WTC11 (cell line): Measurements from ENCODE around the gene PIK3R1. TPM values are rescaled to one million over a fixed set of nuclear protein-coding genes. Genes with fewer than 3 reads are reported as not detected.

Experiments
- ATAC-seq: fragments of 200-7000 bp; cut with Tn5 transposase; 2 replicates; pipeline ENCODE4 v1.10.0; 2021; ENCODE audit warnings: mild to moderate bottlenecking, moderate library complexity
- CTCF ChIA-PET: fragments of 300-600 bp; sonication (Branson Sonifier 250); formaldehyde crosslinking; loops from one replicate; lab custom pipeline; 2021; ENCODE audit warnings: antibody characterized with exemption; lab: Charles Lee
- POLR2A ChIA-PET: fragments of 350-600 bp; sonication (Branson Sonifier 250); formaldehyde crosslinking; loops from one replicate; lab custom pipeline; 2021; ENCODE audit warnings: antibody characterized with exemption; lab: Charles Lee
- DNase-seq: peaks from one replicate; pipeline ENCODE4 v3.0.0; 2021; ENCODE audit warnings: low spot score
- H3K27ac Mint-ChIP-seq: 2 replicates; pipeline ENCODE4 v1.8.0; 2021; ENCODE audit warnings: mixed read lengths
- H3K27me3 Mint-ChIP-seq: 2 replicates; pipeline ENCODE4 v1.8.0; 2021; ENCODE audit warnings: low read depth, mild to moderate bottlenecking, moderate library complexity, mixed read lengths
- H3K36me3 Mint-ChIP-seq: 2 replicates; pipeline ENCODE4 v1.8.0; 2021; ENCODE audit warnings: mixed read lengths
- H3K4me1 Mint-ChIP-seq: 2 replicates; pipeline ENCODE4 v1.8.0; 2022; ENCODE audit warnings: mixed read lengths
- H3K4me3 Mint-ChIP-seq: 2 replicates; pipeline ENCODE4 v1.8.0; 2021; ENCODE audit warnings: mild to moderate bottlenecking, moderate library complexity, mixed read lengths
- H3K9me3 Mint-ChIP-seq: 2 replicates; pipeline ENCODE4 v1.8.0; 2021; ENCODE audit warnings: mixed read lengths
- ATF6 ChIP-seq: sonication (generic); formaldehyde crosslinking; IDR thresholded peaks from 2 replicates; pipeline ENCODE4 v1.8.1; 2023; ENCODE audit warnings: mild to moderate bottlenecking, missing genetic modification reagents
- ETV6 ChIP-seq: sonication (generic); formaldehyde crosslinking; IDR thresholded peaks from 2 replicates; pipeline ENCODE4 v1.8.1; 2022; ENCODE audit warnings: mild to moderate bottlenecking, missing genetic modification reagents
- FOXJ3 ChIP-seq: sonication (generic); formaldehyde crosslinking; IDR thresholded peaks from 2 replicates; pipeline ENCODE4 v1.9.0; 2021; ENCODE audit warnings: missing genetic modification reagents, mild to moderate bottlenecking, borderline replicate concordance
- FOXK1 ChIP-seq: sonication (generic); formaldehyde crosslinking; IDR thresholded peaks from 2 replicates; pipeline ENCODE4 v1.8.0; 2022; ENCODE audit warnings: mild to moderate bottlenecking, moderate library complexity, missing genetic modification reagents
- GTF2I ChIP-seq: fragments of 250-450 bp; sonication (Bioruptor Pico); conservative IDR thresholded peaks from 2 replicates; pipeline ENCODE4 v1.4.0; 2021; ENCODE audit warnings: mild to moderate bottlenecking
- HMGA2 ChIP-seq: fragments of 250-450 bp; sonication (Bioruptor Pico); IDR thresholded peaks from 2 replicates; pipeline ENCODE4 v1.4.0; 2021; ENCODE audit warnings: mild to moderate bottlenecking, moderate library complexity
- MXD4 ChIP-seq: fragments of 250-450 bp; sonication (Bioruptor Pico); IDR thresholded peaks from 2 replicates; pipeline ENCODE4 v1.8.0; 2021; ENCODE audit warnings: mild to moderate bottlenecking, moderate library complexity, borderline replicate concordance
- NFATC4 ChIP-seq: fragments of 250-450 bp; sonication (Bioruptor Pico); IDR thresholded peaks from 2 replicates; pipeline ENCODE4 v1.9.0; 2021; ENCODE audit warnings: mild to moderate bottlenecking
- NFE2L1 ChIP-seq: sonication (generic); formaldehyde crosslinking; IDR thresholded peaks from 2 replicates; pipeline ENCODE4 v1.8.1; 2023; ENCODE audit warnings: missing genetic modification reagents
- NR1H2 ChIP-seq: sonication (generic); formaldehyde crosslinking; IDR thresholded peaks from 2 replicates; pipeline ENCODE4 v1.9.0; 2021; ENCODE audit warnings: mild to moderate bottlenecking, moderate library complexity, missing genetic modification reagents
- TEAD1 ChIP-seq: sonication (generic); formaldehyde crosslinking; IDR thresholded peaks from 2 replicates; pipeline ENCODE4 v1.8.0; 2022; ENCODE audit warnings: mild to moderate bottlenecking, missing genetic modification reagents
- ZNF317 ChIP-seq: sonication (generic); formaldehyde crosslinking; IDR thresholded peaks from 2 replicates; pipeline ENCODE4 v1.8.1; 2023; ENCODE audit warnings: low read depth, mild to moderate bottlenecking, moderate library complexity, missing genetic modification reagents, borderline replicate concordance
- total RNA-seq: library from RNA; stranded (reverse); gene quantifications from 3 replicates; pipeline ENCODE4 v1.2.3, GENCODE V29; 2021
- TF ChIP-seq, protein P1 (sequence below): sonication (generic); formaldehyde crosslinking; IDR thresholded peaks from 2 replicates; pipeline ENCODE4 v1.8.0; 2023; ENCODE audit warnings: missing genetic modification reagents, mild to moderate bottlenecking, borderline replicate concordance
- TF ChIP-seq, protein P2 (sequence below): sonication (generic); formaldehyde crosslinking; IDR thresholded peaks from 2 replicates; pipeline ENCODE4 v1.8.0; 2022; ENCODE audit warnings: mild to moderate bottlenecking, missing genetic modification reagents
- TF ChIP-seq, protein P3 (sequence below): sonication (generic); formaldehyde crosslinking; IDR thresholded peaks from 2 replicates; pipeline ENCODE4 v1.8.1; 2023; ENCODE audit warnings: mild to moderate bottlenecking, missing genetic modification reagents
- TF ChIP-seq, protein P4 (sequence below): sonication (generic); formaldehyde crosslinking; IDR thresholded peaks from 2 replicates; pipeline ENCODE4 v1.8.0; 2022; ENCODE audit warnings: missing genetic modification reagents
- TF ChIP-seq, protein P5 (sequence below): sonication (generic); formaldehyde crosslinking; IDR thresholded peaks from 2 replicates; pipeline ENCODE4 v1.8.0; 2022; ENCODE audit warnings: mild to moderate bottlenecking, missing genetic modification reagents

PIK3R1 gene
- total RNA-seq, 1 experiment from 2014 or later: 11.3 TPM

GRCh38 chr5:68192679-68193060 lies 22.9 kb upstream of the PIK3R1 start:
- CTCF ChIA-PET: interaction anchor here (0.7 kb wide), 1 partner anchor 1004 kb away, joined by 5 read pairs; no protein-coding TSS in a partner anchor
- POLR2A ChIA-PET: no interaction called here
- H3K4me1 Mint-ChIP-seq: peaks cover 73% of the 10 kb centered on the region
- peaks cover 12% of the 10 kb centered on the region for H3K27me3 Mint-ChIP-seq
- DNase-seq: no peak
- H3K4me3 Mint-ChIP-seq: no peak overlapping the region
- no peaks in the 10 kb centered on the region; the same call in 1 of the 2 replicates for H3K36me3 Mint-ChIP-seq
- no peak for ATAC-seq
- peaks cover 7% of the 10 kb centered on the region; the same call in 1 of the 2 replicates for H3K9me3 Mint-ChIP-seq
- peak overlapping the region; percentile 37 for H3K27ac Mint-ChIP-seq
- TF ChIP-seq GTF2I (CRISPR knock-in tag) (no peak), ATF6 (CRISPR knock-in tag) (no peak), MXD4 (CRISPR knock-in tag) (no peak), NFATC4 (no peak), HMGA2 (CRISPR knock-in tag) (no peak), NR1H2 (CRISPR knock-in tag) (no peak), ETV6 (CRISPR knock-in tag) (no peak)
- TF ChIP-seq, protein P1, sequence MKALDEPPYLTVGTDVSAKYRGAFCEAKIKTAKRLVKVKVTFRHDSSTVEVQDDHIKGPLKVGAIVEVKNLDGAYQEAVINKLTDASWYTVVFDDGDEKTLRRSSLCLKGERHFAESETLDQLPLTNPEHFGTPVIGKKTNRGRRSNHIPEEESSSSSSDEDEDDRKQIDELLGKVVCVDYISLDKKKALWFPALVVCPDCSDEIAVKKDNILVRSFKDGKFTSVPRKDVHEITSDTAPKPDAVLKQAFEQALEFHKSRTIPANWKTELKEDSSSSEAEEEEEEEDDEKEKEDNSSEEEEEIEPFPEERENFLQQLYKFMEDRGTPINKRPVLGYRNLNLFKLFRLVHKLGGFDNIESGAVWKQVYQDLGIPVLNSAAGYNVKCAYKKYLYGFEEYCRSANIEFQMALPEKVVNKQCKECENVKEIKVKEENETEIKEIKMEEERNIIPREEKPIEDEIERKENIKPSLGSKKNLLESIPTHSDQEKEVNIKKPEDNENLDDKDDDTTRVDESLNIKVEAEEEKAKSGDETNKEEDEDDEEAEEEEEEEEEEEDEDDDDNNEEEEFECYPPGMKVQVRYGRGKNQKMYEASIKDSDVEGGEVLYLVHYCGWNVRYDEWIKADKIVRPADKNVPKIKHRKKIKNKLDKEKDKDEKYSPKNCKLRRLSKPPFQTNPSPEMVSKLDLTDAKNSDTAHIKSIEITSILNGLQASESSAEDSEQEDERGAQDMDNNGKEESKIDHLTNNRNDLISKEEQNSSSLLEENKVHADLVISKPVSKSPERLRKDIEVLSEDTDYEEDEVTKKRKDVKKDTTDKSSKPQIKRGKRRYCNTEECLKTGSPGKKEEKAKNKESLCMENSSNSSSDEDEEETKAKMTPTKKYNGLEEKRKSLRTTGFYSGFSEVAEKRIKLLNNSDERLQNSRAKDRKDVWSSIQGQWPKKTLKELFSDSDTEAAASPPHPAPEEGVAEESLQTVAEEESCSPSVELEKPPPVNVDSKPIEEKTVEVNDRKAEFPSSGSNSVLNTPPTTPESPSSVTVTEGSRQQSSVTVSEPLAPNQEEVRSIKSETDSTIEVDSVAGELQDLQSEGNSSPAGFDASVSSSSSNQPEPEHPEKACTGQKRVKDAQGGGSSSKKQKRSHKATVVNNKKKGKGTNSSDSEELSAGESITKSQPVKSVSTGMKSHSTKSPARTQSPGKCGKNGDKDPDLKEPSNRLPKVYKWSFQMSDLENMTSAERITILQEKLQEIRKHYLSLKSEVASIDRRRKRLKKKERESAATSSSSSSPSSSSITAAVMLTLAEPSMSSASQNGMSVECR (CRISPR knock-in tag): no peak
- TF ChIP-seq, protein P2, sequence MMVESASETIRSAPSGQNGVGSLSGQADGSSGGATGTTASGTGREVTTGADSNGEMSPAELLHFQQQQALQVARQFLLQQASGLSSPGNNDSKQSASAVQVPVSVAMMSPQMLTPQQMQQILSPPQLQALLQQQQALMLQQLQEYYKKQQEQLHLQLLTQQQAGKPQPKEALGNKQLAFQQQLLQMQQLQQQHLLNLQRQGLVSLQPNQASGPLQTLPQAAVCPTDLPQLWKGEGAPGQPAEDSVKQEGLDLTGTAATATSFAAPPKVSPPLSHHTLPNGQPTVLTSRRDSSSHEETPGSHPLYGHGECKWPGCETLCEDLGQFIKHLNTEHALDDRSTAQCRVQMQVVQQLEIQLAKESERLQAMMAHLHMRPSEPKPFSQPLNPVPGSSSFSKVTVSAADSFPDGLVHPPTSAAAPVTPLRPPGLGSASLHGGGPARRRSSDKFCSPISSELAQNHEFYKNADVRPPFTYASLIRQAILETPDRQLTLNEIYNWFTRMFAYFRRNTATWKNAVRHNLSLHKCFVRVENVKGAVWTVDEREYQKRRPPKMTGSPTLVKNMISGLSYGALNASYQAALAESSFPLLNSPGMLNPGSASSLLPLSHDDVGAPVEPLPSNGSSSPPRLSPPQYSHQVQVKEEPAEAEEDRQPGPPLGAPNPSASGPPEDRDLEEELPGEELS (CRISPR knock-in tag): no peak

DNA sequence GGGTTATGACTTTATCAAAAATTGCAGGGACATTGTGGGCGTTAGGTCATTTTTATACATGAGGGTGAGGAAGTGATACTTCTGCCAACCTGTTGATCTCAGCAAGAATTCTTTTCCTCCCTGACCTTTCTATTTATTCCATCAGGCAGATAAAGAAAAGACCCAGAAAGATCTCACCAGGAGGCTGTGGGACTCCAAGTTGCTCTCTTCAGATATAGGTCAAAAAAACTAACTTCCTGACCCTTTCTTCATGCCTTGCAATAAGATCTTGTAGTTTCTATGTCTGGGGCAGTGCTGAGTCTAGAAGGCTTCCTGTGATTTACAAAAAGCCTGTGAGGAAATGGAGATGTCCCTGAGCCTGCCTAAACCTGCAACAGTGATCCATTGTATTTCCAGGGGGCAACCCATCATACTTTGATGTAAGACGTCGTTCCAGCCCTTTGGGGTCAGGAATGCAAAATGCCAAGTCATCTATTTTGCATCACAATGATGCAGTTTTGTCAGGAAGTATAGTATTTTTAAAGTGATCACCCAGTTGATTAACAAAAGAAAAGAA lies 22.0 kb upstream of the PIK3R1 start:
- DNase-seq: no peak
- Mint-ChIP-seq H3K36me3 (no peaks in the 10 kb centered on the region; the same call in 1 of the 2 replicates), H3K4me3 (peak overlapping the region; percentile 32), H3K27ac (peak overlapping the region; percentile 97), H3K4me1 (peaks cover 64% of the 10 kb centered on the region), H3K27me3 (peaks cover 12% of the 10 kb centered on the region), H3K9me3 (peaks cover 7% of the 10 kb centered on the region; the same call in 1 of the 2 replicates)
- ChIA-PET POLR2A (interaction anchor here (1.1 kb wide), 1 partner anchor 23 kb away, joined by 3 read pairs; no protein-coding TSS in a partner anchor), CTCF (interaction anchor here (1.6 kb wide), 1 partner anchor 22 kb away, joined by 7 read pairs; the partner anchor contains the start of gene PIK3R1)
- TF ChIP-seq, protein P3, sequence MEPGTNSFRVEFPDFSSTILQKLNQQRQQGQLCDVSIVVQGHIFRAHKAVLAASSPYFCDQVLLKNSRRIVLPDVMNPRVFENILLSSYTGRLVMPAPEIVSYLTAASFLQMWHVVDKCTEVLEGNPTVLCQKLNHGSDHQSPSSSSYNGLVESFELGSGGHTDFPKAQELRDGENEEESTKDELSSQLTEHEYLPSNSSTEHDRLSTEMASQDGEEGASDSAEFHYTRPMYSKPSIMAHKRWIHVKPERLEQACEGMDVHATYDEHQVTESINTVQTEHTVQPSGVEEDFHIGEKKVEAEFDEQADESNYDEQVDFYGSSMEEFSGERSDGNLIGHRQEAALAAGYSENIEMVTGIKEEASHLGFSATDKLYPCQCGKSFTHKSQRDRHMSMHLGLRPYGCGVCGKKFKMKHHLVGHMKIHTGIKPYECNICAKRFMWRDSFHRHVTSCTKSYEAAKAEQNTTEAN (CRISPR knock-in tag): no peak
- TF ChIP-seq ZNF317 (CRISPR knock-in tag) (no peak), FOXJ3 (no peak), TEAD1 (CRISPR knock-in tag) (peak; percentile 82; the same call in 1 of the 2 replicates), NFE2L1 (CRISPR knock-in tag) (peak; percentile 88), FOXK1 (CRISPR knock-in tag) (0 out of 2 replicates have a peak, but pooled peaks have one; percentile 26)
- TF ChIP-seq, protein P4, sequence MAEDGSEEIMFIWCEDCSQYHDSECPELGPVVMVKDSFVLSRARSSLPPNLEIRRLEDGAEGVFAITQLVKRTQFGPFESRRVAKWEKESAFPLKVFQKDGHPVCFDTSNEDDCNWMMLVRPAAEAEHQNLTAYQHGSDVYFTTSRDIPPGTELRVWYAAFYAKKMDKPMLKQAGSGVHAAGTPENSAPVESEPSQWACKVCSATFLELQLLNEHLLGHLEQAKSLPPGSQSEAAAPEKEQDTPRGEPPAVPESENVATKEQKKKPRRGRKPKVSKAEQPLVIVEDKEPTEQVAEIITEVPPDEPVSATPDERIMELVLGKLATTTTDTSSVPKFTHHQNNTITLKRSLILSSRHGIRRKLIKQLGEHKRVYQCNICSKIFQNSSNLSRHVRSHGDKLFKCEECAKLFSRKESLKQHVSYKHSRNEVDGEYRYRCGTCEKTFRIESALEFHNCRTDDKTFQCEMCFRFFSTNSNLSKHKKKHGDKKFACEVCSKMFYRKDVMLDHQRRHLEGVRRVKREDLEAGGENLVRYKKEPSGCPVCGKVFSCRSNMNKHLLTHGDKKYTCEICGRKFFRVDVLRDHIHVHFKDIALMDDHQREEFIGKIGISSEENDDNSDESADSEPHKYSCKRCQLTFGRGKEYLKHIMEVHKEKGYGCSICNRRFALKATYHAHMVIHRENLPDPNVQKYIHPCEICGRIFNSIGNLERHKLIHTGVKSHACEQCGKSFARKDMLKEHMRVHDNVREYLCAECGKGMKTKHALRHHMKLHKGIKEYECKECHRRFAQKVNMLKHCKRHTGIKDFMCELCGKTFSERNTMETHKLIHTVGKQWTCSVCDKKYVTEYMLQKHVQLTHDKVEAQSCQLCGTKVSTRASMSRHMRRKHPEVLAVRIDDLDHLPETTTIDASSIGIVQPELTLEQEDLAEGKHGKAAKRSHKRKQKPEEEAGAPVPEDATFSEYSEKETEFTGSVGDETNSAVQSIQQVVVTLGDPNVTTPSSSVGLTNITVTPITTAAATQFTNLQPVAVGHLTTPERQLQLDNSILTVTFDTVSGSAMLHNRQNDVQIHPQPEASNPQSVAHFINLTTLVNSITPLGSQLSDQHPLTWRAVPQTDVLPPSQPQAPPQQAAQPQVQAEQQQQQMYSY (CRISPR knock-in tag): no peak
- TF ChIP-seq, protein P5, sequence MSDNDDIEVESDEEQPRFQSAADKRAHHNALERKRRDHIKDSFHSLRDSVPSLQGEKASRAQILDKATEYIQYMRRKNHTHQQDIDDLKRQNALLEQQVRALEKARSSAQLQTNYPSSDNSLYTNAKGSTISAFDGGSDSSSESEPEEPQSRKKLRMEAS (CRISPR knock-in tag): 0 out of 2 replicates have a peak, but pooled peaks have one; percentile 22
- peak; percentile 87 for ATAC-seq
